ENCODE data around the gene ZC3H18. TPM values are rescaled to one million over a fixed set of nuclear protein-coding genes. Genes with fewer than 3 reads are reported as not detected.

ZC3H18 gene
- total RNA-seq, 1 experiment from 2014 or later = 57.8 TPM

DNA sequence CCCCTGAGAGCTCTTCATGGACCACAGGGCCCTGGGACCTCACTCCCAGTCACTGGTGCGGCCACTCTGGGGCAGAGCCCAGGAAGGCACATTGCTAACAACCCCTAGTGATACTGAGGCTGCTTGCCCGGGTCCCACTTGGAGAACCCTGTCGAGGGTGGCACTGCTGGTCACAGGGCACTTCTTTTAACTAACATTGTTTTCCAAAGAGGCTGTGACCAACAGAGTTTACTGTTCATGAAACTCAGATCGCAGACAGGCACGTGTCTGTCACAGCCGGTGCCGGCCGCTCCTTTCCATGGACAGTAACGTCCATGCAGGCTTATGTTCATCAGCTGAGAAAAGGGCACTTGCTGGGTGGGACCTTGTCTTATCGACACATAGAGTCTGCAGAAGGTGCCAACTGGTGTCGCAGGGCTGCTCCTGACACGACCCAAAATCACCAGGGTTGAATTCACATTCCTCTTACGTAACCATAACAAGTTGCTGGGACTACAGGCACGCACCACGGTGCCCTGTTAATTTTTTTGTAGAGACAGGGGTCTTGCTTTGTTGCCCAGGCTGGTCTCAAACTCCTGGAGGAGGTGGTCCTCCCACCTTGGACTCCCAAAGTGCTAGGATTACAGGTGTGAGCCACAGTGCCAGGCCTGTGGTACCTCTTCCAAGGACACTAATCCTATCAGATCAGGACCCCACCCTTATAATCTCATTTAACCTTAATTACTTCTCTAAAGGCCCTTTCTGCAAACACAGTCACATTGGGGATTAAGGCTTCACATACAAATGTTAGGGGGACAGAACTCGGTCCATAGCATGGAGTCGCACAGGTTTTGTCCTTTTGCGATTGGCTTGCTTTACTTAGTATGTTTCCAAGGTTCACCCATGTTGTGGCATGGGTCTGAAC lies 1.2 kb upstream of the ZC3H18 start:
- CTCF ChIA-PET = no interaction called here

More for the DNA sequence above, 1.2 kb upstream of the ZC3H18 start:
- RAD21 ChIA-PET (ENCODE audit: low non-redundant PET in 1 of 2, low total read pairs in 2 of 2, uncharacterized antibody in 2 of 2, unreplicated experiment in 2 of 2) = no interaction called here
- ATAC-seq = no peak
- peaks cover 12 to 21% of the 10 kb centered on the region in 2 experiments; a peak in 3 of 4 replicates for H3K36me3 ChIP-seq (ENCODE audit: control insufficient read depth in 1 of 2, insufficient read depth in 2 of 2, low read length in 2 of 2)
- peak overlapping the region; percentile 87 for H3K9ac ChIP-seq (ENCODE audit: low read length)
- no peaks in the 10 kb centered on the region for H3K9me2 ChIP-seq (ENCODE audit: insufficient read depth)
- BruUV-seq (replicated peaks) = no TSS peak
- POLR2A ChIA-PET = no interaction called here
- peaks cover 40% of the 10 kb centered on the region for H3K79me2 ChIP-seq (ENCODE audit: insufficient read depth, low read length)
- intact Hi-C loops (cut with micrococcal nuclease) = no loop called here
- H3K4me2 ChIP-seq (ENCODE audit: low read length) = peak overlapping the region; percentile 86
- no peak overlapping the region for H2AFZ ChIP-seq (ENCODE audit: low read depth, low read length, poor library complexity, severe bottlenecking)
- H3K27ac ChIP-seq (ENCODE audit: low read depth, low read length) = peak overlapping the region; percentile 60
- peaks cover 13 to 33% of the 10 kb centered on the region in 2 experiments for H3K4me1 ChIP-seq (ENCODE audit: control insufficient read depth in 1 of 2, insufficient read depth in 2 of 2, low read length in 2 of 2)
- H4K20me1 ChIP-seq (ENCODE audit: insufficient read depth) = 0 out of 2 replicates have a peak, but pooled peaks cover 5% of the 10 kb centered on the region
- no peaks in the 10 kb centered on the region for H3K27me3 ChIP-seq (ENCODE audit: insufficient read depth, low read length)
- TF ChIP-seq POLR2A (IDR thresholded peaks at IDR 0.05; ENCODE audit: borderline replicate concordance, extremely low read depth, insufficient read depth, insufficient read length) (no peak), FOSL1 (IDR thresholded peaks at IDR 0.05; ENCODE audit: low read depth) (no peak), JUND (IDR thresholded peaks at IDR 0.05) (no peak), SIN3A (IDR thresholded peaks at IDR 0.05; ENCODE audit: low read depth) (no peak), YY1 (IDR thresholded peaks at IDR 0.05; ENCODE audit: extremely low read depth, insufficient replicate concordance, low read depth, low read length) (no peak), ZNF274 (IDR thresholded peaks at IDR 0.05; ENCODE audit: low read depth, low read length) (no peak), ZFX (IDR thresholded peaks at IDR 0.05) (no peak)
- TF ChIP-seq, protein P1, sequence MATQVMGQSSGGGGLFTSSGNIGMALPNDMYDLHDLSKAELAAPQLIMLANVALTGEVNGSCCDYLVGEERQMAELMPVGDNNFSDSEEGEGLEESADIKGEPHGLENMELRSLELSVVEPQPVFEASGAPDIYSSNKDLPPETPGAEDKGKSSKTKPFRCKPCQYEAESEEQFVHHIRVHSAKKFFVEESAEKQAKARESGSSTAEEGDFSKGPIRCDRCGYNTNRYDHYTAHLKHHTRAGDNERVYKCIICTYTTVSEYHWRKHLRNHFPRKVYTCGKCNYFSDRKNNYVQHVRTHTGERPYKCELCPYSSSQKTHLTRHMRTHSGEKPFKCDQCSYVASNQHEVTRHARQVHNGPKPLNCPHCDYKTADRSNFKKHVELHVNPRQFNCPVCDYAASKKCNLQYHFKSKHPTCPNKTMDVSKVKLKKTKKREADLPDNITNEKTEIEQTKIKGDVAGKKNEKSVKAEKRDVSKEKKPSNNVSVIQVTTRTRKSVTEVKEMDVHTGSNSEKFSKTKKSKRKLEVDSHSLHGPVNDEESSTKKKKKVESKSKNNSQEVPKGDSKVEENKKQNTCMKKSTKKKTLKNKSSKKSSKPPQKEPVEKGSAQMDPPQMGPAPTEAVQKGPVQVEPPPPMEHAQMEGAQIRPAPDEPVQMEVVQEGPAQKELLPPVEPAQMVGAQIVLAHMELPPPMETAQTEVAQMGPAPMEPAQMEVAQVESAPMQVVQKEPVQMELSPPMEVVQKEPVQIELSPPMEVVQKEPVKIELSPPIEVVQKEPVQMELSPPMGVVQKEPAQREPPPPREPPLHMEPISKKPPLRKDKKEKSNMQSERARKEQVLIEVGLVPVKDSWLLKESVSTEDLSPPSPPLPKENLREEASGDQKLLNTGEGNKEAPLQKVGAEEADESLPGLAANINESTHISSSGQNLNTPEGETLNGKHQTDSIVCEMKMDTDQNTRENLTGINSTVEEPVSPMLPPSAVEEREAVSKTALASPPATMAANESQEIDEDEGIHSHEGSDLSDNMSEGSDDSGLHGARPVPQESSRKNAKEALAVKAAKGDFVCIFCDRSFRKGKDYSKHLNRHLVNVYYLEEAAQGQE (IDR thresholded peaks at IDR 0.05; ENCODE audit: low read depth) = no peak
- TF ChIP-seq, protein P2, sequence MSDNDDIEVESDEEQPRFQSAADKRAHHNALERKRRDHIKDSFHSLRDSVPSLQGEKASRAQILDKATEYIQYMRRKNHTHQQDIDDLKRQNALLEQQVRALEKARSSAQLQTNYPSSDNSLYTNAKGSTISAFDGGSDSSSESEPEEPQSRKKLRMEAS (IDR thresholded peaks at IDR 0.05) = no peak
- TF ChIP-seq, protein P3, sequence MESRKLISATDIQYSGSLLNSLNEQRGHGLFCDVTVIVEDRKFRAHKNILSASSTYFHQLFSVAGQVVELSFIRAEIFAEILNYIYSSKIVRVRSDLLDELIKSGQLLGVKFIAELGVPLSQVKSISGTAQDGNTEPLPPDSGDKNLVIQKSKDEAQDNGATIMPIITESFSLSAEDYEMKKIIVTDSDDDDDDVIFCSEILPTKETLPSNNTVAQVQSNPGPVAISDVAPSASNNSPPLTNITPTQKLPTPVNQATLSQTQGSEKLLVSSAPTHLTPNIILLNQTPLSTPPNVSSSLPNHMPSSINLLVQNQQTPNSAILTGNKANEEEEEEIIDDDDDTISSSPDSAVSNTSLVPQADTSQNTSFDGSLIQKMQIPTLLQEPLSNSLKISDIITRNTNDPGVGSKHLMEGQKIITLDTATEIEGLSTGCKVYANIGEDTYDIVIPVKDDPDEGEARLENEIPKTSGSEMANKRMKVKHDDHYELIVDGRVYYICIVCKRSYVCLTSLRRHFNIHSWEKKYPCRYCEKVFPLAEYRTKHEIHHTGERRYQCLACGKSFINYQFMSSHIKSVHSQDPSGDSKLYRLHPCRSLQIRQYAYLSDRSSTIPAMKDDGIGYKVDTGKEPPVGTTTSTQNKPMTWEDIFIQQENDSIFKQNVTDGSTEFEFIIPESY (IDR thresholded peaks at IDR 0.05; ENCODE audit: extremely low read depth, insufficient replicate concordance, low read length) = no peak
- no peak for DNase-seq (ENCODE audit: low read depth, low spot score)
- H3K9me3 ChIP-seq (ENCODE audit: control insufficient read depth in 1 of 2, insufficient read depth in 1 of 2, low read depth in 1 of 2, low read length in 2 of 2) = no peaks in the 10 kb centered on the region
- H3K4me3 ChIP-seq (replicated peaks in 1 of 2; ENCODE audit: low read depth in 1 of 2, low read length in 2 of 2) = peak overlapping the region; percentile 59 to 92
